IMR-90 (cell line): Measurements from ENCODE around the gene S100A13. TPM values are rescaled to one million over a fixed set of nuclear protein-coding genes. Genes with fewer than 3 reads are reported as not detected.

Experiments
- ATAC-seq: fragments of 200-7000 bp; cut with Tn5 transposase; 2 replicates; pipeline ENCODE4 v1.9.1; 2020; ENCODE audit warnings: low read depth, mild to moderate bottlenecking, moderate library complexity
- BruUV-seq: library from RNA; stranded (reverse); fragments of 400-500 nt; replicated peaks from 2 replicates; lab custom pipeline; 2021; lab: Mats Ljungman, UMichigan
- CTCF ChIA-PET: fragments of 300-600 bp; formaldehyde crosslinking; extraction: SDS; loops from one replicate; lab custom pipeline; 2021; ENCODE audit warnings: antibody characterized with exemption; lab: Yijun Ruan, JAX
- POLR2A ChIA-PET: fragments of 300-600 bp; sonication (Branson Sonifier 250); formaldehyde crosslinking; loops from one replicate; lab custom pipeline; 2022; ENCODE audit warnings: antibody characterized with exemption; ENCODE audit not compliant: unreplicated experiment; lab: Charles Lee
- DNase-seq: peaks from one replicate; pipeline ENCODE4 v3.0.0; 2013
- H2AFZ ChIP-seq: replicated peaks from 2 replicates; pipeline ENCODE3; 2013; ENCODE audit warnings: low read length, mild to moderate bottlenecking; ENCODE audit not compliant: poor library complexity
- H2AK5ac ChIP-seq: 2 replicates; pipeline ENCODE4 v1.6.1; 2013; ENCODE audit warnings: low read depth, low read length, inconsistent platforms
- H2AK9ac ChIP-seq: replicated peaks from 2 replicates; pipeline ENCODE3; 2013; ENCODE audit warnings: mild to moderate bottlenecking, low read depth, low read length, moderate library complexity; ENCODE audit not compliant: poor library complexity
- H2BK120ac ChIP-seq: 2 replicates; pipeline ENCODE4 v1.6.1; 2013; ENCODE audit warnings: low read depth, low read length, inconsistent platforms
- H2BK15ac ChIP-seq: 3 replicates; pipeline ENCODE4 v1.6.1; 2013; ENCODE audit warnings: low read depth, low read length, inconsistent platforms
- H2BK20ac ChIP-seq: 2 replicates; pipeline ENCODE4 v1.6.1; 2013; ENCODE audit warnings: low read depth, mild to moderate bottlenecking, inconsistent platforms, low read length, moderate library complexity
- H2BK5ac ChIP-seq: 2 replicates; pipeline ENCODE4 v1.6.1; 2013; ENCODE audit warnings: mild to moderate bottlenecking, low read depth, low read length, inconsistent platforms; ENCODE audit not compliant: poor library complexity, severe bottlenecking
- H3K14ac ChIP-seq: replicated peaks from 2 replicates; pipeline ENCODE4 v1.6.1; 2013; ENCODE audit warnings: low read depth, low read length, inconsistent platforms
- H3K18ac ChIP-seq: 2 replicates; pipeline ENCODE4 v1.6.1; 2013; ENCODE audit warnings: low read depth, low read length, control low read depth
- H3K23ac ChIP-seq: 2 replicates; pipeline ENCODE4 v1.6.1; 2013; ENCODE audit warnings: low read depth, low read length, inconsistent platforms
- H3K27ac ChIP-seq: 2 replicates; pipeline ENCODE4 v1.5.1; 2013; ENCODE audit warnings: mild to moderate bottlenecking, control low read depth, low read length; ENCODE audit not compliant: insufficient read depth
- H3K27me3 ChIP-seq: 2 replicates; pipeline ENCODE4 v1.6.1; 2013; ENCODE audit warnings: low read length; ENCODE audit not compliant: control insufficient read depth, insufficient read depth
- H3K36me3 ChIP-seq: 2 replicates; pipeline ENCODE4 v1.6.1; 2013; ENCODE audit warnings: low read length, mixed read lengths; ENCODE audit not compliant: control insufficient read depth, insufficient read depth
- H3K4ac ChIP-seq: 2 replicates; pipeline ENCODE4 v1.6.1; 2013; ENCODE audit warnings: low read depth, low read length, inconsistent platforms
- H3K4me1 ChIP-seq: 2 replicates; pipeline ENCODE4 v1.6.1; 2013; ENCODE audit warnings: low read length, mixed read lengths; ENCODE audit not compliant: control insufficient read depth, insufficient read depth
- H3K4me2 ChIP-seq: 2 replicates; pipeline ENCODE4 v1.6.1; 2013; ENCODE audit warnings: low read depth, mild to moderate bottlenecking, control low read depth, low read length, moderate library complexity
- H3K4me3 ChIP-seq: 2 replicates; pipeline ENCODE4 v1.5.1; 2013; ENCODE audit warnings: low read depth, mild to moderate bottlenecking, control low read depth, low read length, moderate library complexity; ENCODE audit not compliant: insufficient read depth
- H3K56ac ChIP-seq: 2 replicates; pipeline ENCODE4 v1.6.1; 2013; ENCODE audit warnings: low read length, inconsistent platforms; ENCODE audit not compliant: insufficient read depth; ENCODE audit errors: extremely low read depth
- H3K79me1 ChIP-seq, 2 experiments: 2 replicates each; pipeline ENCODE4 v1.6.1; 2013; ENCODE audit warnings: low read length in 2 of 2, inconsistent platforms in 1 of 2, low read depth in 1 of 2
- H3K9ac ChIP-seq: 2 replicates; pipeline ENCODE4 v1.6.1; 2013; ENCODE audit warnings: low read depth, low read length, control low read depth
- H3K9me1 ChIP-seq: 2 replicates; pipeline ENCODE4 v1.6.1; 2013; ENCODE audit warnings: low read length, inconsistent platforms; ENCODE audit not compliant: insufficient read depth
- H3K9me3 ChIP-seq: 2 replicates; pipeline ENCODE4 v1.6.1; 2013; ENCODE audit warnings: low read length; ENCODE audit not compliant: control insufficient read depth, insufficient read depth
- H4K20me1 ChIP-seq: 2 replicates; pipeline ENCODE4 v1.6.1; 2013; ENCODE audit warnings: low read length, inconsistent platforms; ENCODE audit not compliant: insufficient read depth
- H4K5ac ChIP-seq: 2 replicates; pipeline ENCODE4 v1.6.1; 2013; ENCODE audit warnings: mild to moderate bottlenecking, low read depth, low read length, control low read depth
- H4K8ac ChIP-seq, 2 experiments: 2 replicates each; pipeline ENCODE4 v1.6.1; 2013; ENCODE audit warnings: low read depth in 2 of 2, low read length in 2 of 2, control low read depth in 1 of 2, inconsistent platforms in 1 of 2
- H4K91ac ChIP-seq: 2 replicates; pipeline ENCODE4 v1.6.1; 2013; ENCODE audit warnings: low read depth, low read length, inconsistent platforms; ENCODE audit not compliant: insufficient read depth
- CEBPB ChIP-seq: IDR thresholded peaks from 2 replicates; pipeline ENCODE4 v1.6.1; 2012; ENCODE audit warnings: low read depth, low read length, improper control_type of control experiment
- MAFK ChIP-seq: IDR thresholded peaks from 2 replicates; pipeline ENCODE4 v1.6.1; 2012; ENCODE audit warnings: low read depth, low read length, improper control_type of control experiment
- NFE2L2 ChIP-seq: fragments of 150-350 bp; IDR thresholded peaks from 2 replicates; pipeline ENCODE4 v1.6.1; 2016; ENCODE audit warnings: low read depth, mild to moderate bottlenecking, low read length
- USF2 ChIP-seq: fragments of 150-350 bp; IDR thresholded peaks from 2 replicates; pipeline ENCODE4 v1.6.1; 2017; ENCODE audit warnings: mild to moderate bottlenecking, antibody characterized with exemption, low read length, low read depth
- WGBS, 2 experiments: methylation state at CpG; one replicate each; pipeline versions ENCODE4 v1.1.5 to v1.1.7; 2013; ENCODE audit warnings: missing lambda C conversion rate in 2 of 2; ENCODE audit not compliant: insufficient read length in 1 of 2; ENCODE audit errors: extremely low coverage in 2 of 2; 5-methylcytosine and 5-hydroxymethylcytosine counted together
- dilution Hi-C: fragments of 300-500 bp; cut with HindIII; formaldehyde crosslinking; loops from one replicate; pipeline ENCODE4 v1.14.3; 2018; ENCODE audit warnings: low sequenced_read_pairs; ENCODE audit not compliant: unreplicated experiment
- in situ Hi-C: fragments of 300-500 bp; cut with MboI; formaldehyde crosslinking; loops from 3 replicates; pipeline ENCODE4 v1.14.3; 2019; ENCODE audit warnings: low sequenced_read_pairs, inconsistent platforms, mixed read lengths
- intact Hi-C: fragments of 100-400 bp; cut with micrococcal nuclease; formaldehyde crosslinking; loops from 2 replicates; pipeline ENCODE4 v1.10.0; 2022
- polyA plus RNA-seq, 3 experiments: library from polyadenylated mRNA; depleted of rRNA; stranded (reverse); fragments of >200 nt; gene quantifications; 2 replicates each; pipeline ENCODE4 v1.2.3, GENCODE V29; 2012; ENCODE audit warnings: low replicate concordance in 1 of 3
- total RNA-seq: library from RNA; depleted of rRNA; stranded (reverse); fragments of >200 nt; gene quantifications from 2 replicates; pipeline ENCODE4 v1.2.3, GENCODE V29; 2012

Gene S100A13
- total and polyA plus RNA-seq, 2 of the 4 experiments (the other 2 are of a cell fraction): 122 to 468 TPM

- Histone ChIP-seq H3K4me2 (no peak overlapping the region; the same call in 1 of the 2 replicates), H3K27ac (no peak overlapping the region), H2BK120ac (no peak overlapping the region), H2BK5ac (no peak overlapping the region), H2AFZ (no peak overlapping the region), H2AK5ac (peak overlapping the region; percentile 7; the same call in 1 of the 2 replicates), H3K9ac (no peak overlapping the region), H2BK20ac (no peak overlapping the region), H3K4me3 (no peak overlapping the region), H4K91ac (0 out of 2 replicates have a peak overlapping the region, but pooled peaks have one; percentile 3), H3K4me1 (peaks cover 14% of the 10 kb centered on the region), H3K23ac (peak overlapping the region; percentile 60), H3K14ac (peak overlapping the region; percentile 48; the same call in 1 of the 2 replicates), H3K9me1 (peaks cover 27% of the 10 kb centered on the region), H4K8ac (peak overlapping the region in 1 of 2 experiments; percentile 5; a peak in 1 of 4 replicates), H4K5ac (no peak overlapping the region), H3K36me3 (peaks cover 16% of the 10 kb centered on the region), H3K27me3 (no peaks in the 10 kb centered on the region), H3K4ac (peak overlapping the region; percentile 60; the same call in 1 of the 2 replicates), H2AK9ac (peak overlapping the region; percentile 45), H2BK15ac (0 out of 3 replicates have a peak overlapping the region, but pooled peaks have one; percentile 11), H4K20me1 (no peaks in the 10 kb centered on the region), H3K79me1 (peaks cover 24 to 41% of the 10 kb centered on the region in 2 experiments), H3K9me3 (no peaks in the 10 kb centered on the region), H3K56ac (no peak overlapping the region), H3K18ac (no peak overlapping the region)
- no peak for TF ChIP-seq MAFK
- no peak for TF ChIP-seq NFE2L2
- no peak for TF ChIP-seq CEBPB
- no peak for TF ChIP-seq USF2
- ATAC-seq (no peak), DNase-seq (no peak)
- CTCF ChIA-PET: interaction anchor here (1.5 kb wide), 1 partner anchor 52 kb away, joined by 3 read pairs; no protein-coding TSS in a partner anchor
- POLR2A ChIA-PET: no interaction called here
- in situ Hi-C loops: no loop called here
- intact Hi-C loops: loop anchor here (5.0 kb wide), 1 partner anchor 93 kb away; no protein-coding TSS in a partner anchor
- 80% methylated on average over 2 of the region's 10 CpGs; no CpG with 5 or more reads in 1 of the 2 experiments for WGBS, 2 experiments
- BruUV-seq: no TSS peak
- dilution Hi-C loops: no loop called here
Observed at GRCh38 chr1:153624965-153625611, 2.2 kb downstream of the S100A13 start.
